GM12878 (cell line): ENCODE results near the gene MBOAT7. TPM values are rescaled to one million over a fixed set of nuclear protein-coding genes. Genes with fewer than 3 reads are reported as not detected.

Source experiments
- ATF2 ChIP-seq: IDR thresholded peaks from 2 replicates; pipeline ENCODE4 v1.6.1; 2012; ENCODE audit warnings: low read length, inconsistent platforms
- BRCA1 ChIP-seq: IDR thresholded peaks from 2 replicates; pipeline ENCODE4 v1.6.1; 2011; ENCODE audit warnings: low read depth, low read length, improper control_type of control experiment
- EP300 ChIP-seq, 2 experiments: fragments of 150-350 bp in 1 of 2; IDR thresholded peaks; 2 replicates each; pipeline ENCODE4 v1.6.1; 2011 to 2012; ENCODE audit warnings: low read depth in 2 of 2, low read length in 2 of 2, borderline replicate concordance in 1 of 2, improper control_type of control experiment in 1 of 2, inconsistent platforms in 1 of 2; ENCODE audit not compliant: control insufficient read depth in 1 of 2
- HDAC2 ChIP-seq: fragments of 200-600 bp; sonication (generic); IDR thresholded peaks from 2 replicates; pipeline ENCODE4 v1.6.1; 2017
- HDGF ChIP-seq: fragments of 450-650 bp; IDR thresholded peaks from 2 replicates; pipeline ENCODE4 v1.6.1; 2016; ENCODE audit warnings: antibody characterized with exemption
- HSF1 ChIP-seq: fragments of 150-350 bp; IDR thresholded peaks from 2 replicates; pipeline ENCODE4 v1.6.1; 2014; ENCODE audit warnings: mild to moderate bottlenecking, low read depth, low read length
- IKZF1 ChIP-seq: fragments of 450-650 bp; conservative IDR thresholded peaks from 2 replicates; pipeline ENCODE4 v1.6.1; 2017; ENCODE audit warnings: antibody characterized with exemption, mild to moderate bottlenecking
- IKZF2 ChIP-seq, 2 experiments: fragments of 450-650 bp; IDR thresholded peaks; 2 replicates each; pipeline ENCODE4 v1.6.1; 2017; ENCODE audit warnings: mild to moderate bottlenecking in 2 of 2, moderate library complexity in 2 of 2
- IRF3 ChIP-seq: fragments of 450-650 bp; IDR thresholded peaks from 2 replicates; pipeline ENCODE4 v1.6.1; 2014; ENCODE audit warnings: mild to moderate bottlenecking
- JUND ChIP-seq: IDR thresholded peaks from 2 replicates; pipeline ENCODE4 v1.6.1; 2012; ENCODE audit warnings: low read depth, mild to moderate bottlenecking, low read length, improper control_type of control experiment, moderate library complexity
- NFYA ChIP-seq: IDR thresholded peaks from 2 replicates; pipeline ENCODE4 v1.6.1; 2011; ENCODE audit warnings: low read depth, mild to moderate bottlenecking, low read length, improper control_type of control experiment, borderline replicate concordance
- PKNOX1 ChIP-seq: fragments of 450-650 bp; IDR thresholded peaks from 2 replicates; pipeline ENCODE4 v1.6.1; 2016; ENCODE audit warnings: mild to moderate bottlenecking
- RELA ChIP-seq: fragments of 450-650 bp; IDR thresholded peaks from 2 replicates; pipeline ENCODE4 v1.8.0; 2014; ENCODE audit warnings: borderline replicate concordance; ENCODE audit not compliant: partially characterized antibody
- SPI1 ChIP-seq: IDR thresholded peaks from 2 replicates; pipeline ENCODE4 v1.6.1; 2011; ENCODE audit warnings: low read depth, mild to moderate bottlenecking, low read length, moderate library complexity, borderline replicate concordance; ENCODE audit not compliant: insufficient read depth
- WRNIP1 ChIP-seq: IDR thresholded peaks from 2 replicates; pipeline ENCODE4 v1.6.1; 2011; ENCODE audit warnings: low read depth, low read length, improper control_type of control experiment, borderline replicate concordance
- ZNF24 ChIP-seq: fragments of 450-650 bp; IDR thresholded peaks from 2 replicates; pipeline ENCODE4 v1.6.1; 2017; ENCODE audit warnings: antibody characterized with exemption, mild to moderate bottlenecking
- ZNF687 ChIP-seq: fragments of 450-650 bp; IDR thresholded peaks from 2 replicates; pipeline ENCODE4 v1.6.1; 2017; ENCODE audit warnings: mild to moderate bottlenecking, moderate library complexity
- polyA plus RNA-seq, 11 experiments: library from polyadenylated mRNA; depleted of rRNA in 4 of 11; unstranded in 6 of 11; stranded (reverse) in 5 of 11; fragments of >200 nt; fragmentation: Nextera tagmentation in 4 of 11; fragmentation: Illumina TruSeq in 1 of 11; extraction: Ambion mirVana in 4 of 11; extraction: Trizol in 1 of 11; gene quantifications; 1 replicate in 1 of 11; 2 replicates in 10 of 11; pipeline versions ENCODE4 v1.2.1 to v1.2.3, GENCODE V29; 2011 to 2016; ENCODE audit warnings: inconsistent platforms in 2 of 11, missing spikeins in 2 of 11, low read depth in 1 of 11
- total RNA-seq, 4 experiments: library from RNA; depleted of rRNA in 3 of 4; stranded (reverse); fragments of >200 nt in 3 of 4; fragmentation: Illumina TruSeq in 1 of 4; extraction: Trizol in 1 of 4; gene quantifications; 2 replicates each; pipeline versions ENCODE4 v1.2.1 to v1.2.3, GENCODE V29; 2013 to 2021

MBOAT7 gene
- total and polyA plus RNA-seq, 10 of the 15 experiments (the other 5 are each of a cell fraction or from before 2014, with no cell fraction given) = 0.69 to 44.5 (median 21.7) TPM

GRCh38 chr19:54159352-54160181, 29.8 kb downstream of the MBOAT7 start, which contains the start of gene LENG1 (continued):
- TF ChIP-seq PKNOX1 = peak; percentile 98
- peak; percentile 79 for TF ChIP-seq ZNF687
- TF ChIP-seq ZNF24 = no peak
- TF ChIP-seq NFYA = peak; percentile 95
- TF ChIP-seq RELA = no peak
- no peak for TF ChIP-seq BRCA1
- peak; percentile 91 for TF ChIP-seq IKZF1
- peak; percentile 63; the same call in 1 of the 2 replicates for TF ChIP-seq HDGF
- no peak for TF ChIP-seq WRNIP1
- TF ChIP-seq JUND = no peak
- no peak; a peak in 1 of 4 replicates for TF ChIP-seq IKZF2 (IDR thresholded peaks at IDR 0.05)
- TF ChIP-seq HDAC2 = no peak
- no peak for TF ChIP-seq HSF1
- TF ChIP-seq IRF3 = peak; percentile 97
- TF ChIP-seq EP300 (IDR thresholded peaks at IDR 0.05; ENCODE audit: borderline replicate concordance in 1 of 2, control insufficient read depth in 1 of 2, low read depth in 2 of 2, low read length in 2 of 2) = no peak
- no peak for TF ChIP-seq SPI1
- no peak for TF ChIP-seq ATF2
